ENCODE data around the gene ZDHHC15. TPM values are rescaled to one million over a fixed set of nuclear protein-coding genes. Genes with fewer than 3 reads are reported as not detected.

ZDHHC15 gene
- total and polyA plus RNA-seq, 11 donors: 1.2 to 4.1 (median 2.6) TPM

DNA sequence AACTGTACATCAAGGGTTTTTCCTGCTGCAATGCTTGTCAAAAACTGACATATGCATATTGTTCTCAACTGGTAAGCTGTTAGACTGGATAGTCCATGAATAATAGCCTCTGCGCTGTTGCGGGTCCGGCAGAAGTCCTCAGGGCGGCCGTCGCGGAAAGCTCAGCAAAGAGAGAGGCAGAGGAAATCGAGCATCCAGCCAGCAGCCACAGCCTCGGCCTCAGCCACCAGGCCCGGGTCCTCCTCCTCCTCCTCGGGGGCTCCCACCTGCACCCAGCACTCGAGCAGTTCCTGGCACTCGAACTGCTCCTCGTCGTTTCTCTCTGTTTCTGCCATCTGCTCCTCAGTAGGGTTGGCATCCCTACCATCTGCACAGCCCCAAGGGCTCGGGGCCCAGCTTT lies 195.2 kb downstream of the ZDHHC15 start:
- H3K4me1 ChIP-seq: no peaks in the 10 kb centered on the region
- peaks cover 0 to 33% (median 10%) of the 10 kb centered on the region in 9 donors for H3K36me3 ChIP-seq
- intact Hi-C loops (cut with DNase I): no loop called here
- WGBS, 4 donors: 88 to 96% (median 92%) methylated on average over 16 of the region's 16 CpGs
- H3K9me3 ChIP-seq: peaks cover 0 to 29% (median 4%) of the 10 kb centered on the region in 12 donors
- no peaks in the 10 kb centered on the region for H3K27me3 ChIP-seq
- no peak overlapping the region for H3K27ac ChIP-seq
- no peak for TF ChIP-seq CTCF (IDR thresholded peaks at IDR 0.05)
- no peak for TF ChIP-seq POLR2A (IDR thresholded peaks at IDR 0.05)
- DNase-seq (no peak), ATAC-seq (no peak)
- H3K4me3 ChIP-seq: no peak overlapping the region

Other genes with a start within 250 kb of the ZDHHC15 start
- gene UPRT, start 249.0 kb downstream of the ZDHHC15 start, total RNA-seq: 10 to 100 TPM; 11.3 to 19.2 (median 12.9) TPM
- gene UPRT, start 249.0 kb downstream of the ZDHHC15 start, polyA plus RNA-seq: 10 to 100 TPM in 1 of 2 donors, 1 to 10 TPM in 1; 9.8 to 11.7 TPM

All from heart left ventricle (tissue), 16 donors.